Tongue (tissue), 2 donors: ENCODE data around the gene DLEU7. TPM values are rescaled to one million over a fixed set of nuclear protein-coding genes. Genes with fewer than 3 reads are reported as not detected.

Source experiments
- DNase-seq: peaks from one replicate; pipeline ENCODE4 v3.0.0-alpha.2; 2015
- total RNA-seq: library from RNA; depleted of rRNA; stranded (reverse); fragments of >200 nt; gene quantifications from one replicate; pipeline ENCODE4 v1.2.3, GENCODE V29; 2014

Gene DLEU7
- not detected for total RNA-seq

- DNase-seq: no peak
These were observed at the start of gene DLEU7 for GRCh38 chr13:50843257-50844083. Gene DLEU7, minus strand, starts transcription at chr13:50843692. Its CDS starts 46 bp downstream, at chr13:50843646.

- DNase-seq: no peak
These were observed 48.9 kb upstream of the DLEU7 start for GRCh38 chr13:50892210-50892944.

GRCh38 chr13:50891206-50891605, 47.7 kb upstream of the DLEU7 start:
- no peak for DNase-seq

GRCh38 chr13:50889317-50889716, 45.8 kb upstream of the DLEU7 start:
- DNase-seq: no peak

- no peak for DNase-seq
These were observed 44.9 kb upstream of the DLEU7 start for GRCh38 chr13:50888362-50888761.

GRCh38 chr13:50887151-50887550, 43.7 kb upstream of the DLEU7 start:
- DNase-seq: no peak

GRCh38 chr13:50884265-50884664, 40.8 kb upstream of the DLEU7 start:
- no peak for DNase-seq

- no peak for DNase-seq
These were observed 40.2 kb upstream of the DLEU7 start for GRCh38 chr13:50883728-50884127.

- no peak for DNase-seq
These were observed 39.4 kb upstream of the DLEU7 start for GRCh38 chr13:50882816-50883435.

- DNase-seq: no peak
These were observed 30.5 kb upstream of the DLEU7 start for GRCh38 chr13:50873991-50874390.

- peak; percentile 1 for DNase-seq
These were observed 30.0 kb upstream of the DLEU7 start for GRCh38 chr13:50873467-50873866.

GRCh38 chr13:50871405-50871804, 27.9 kb upstream of the DLEU7 start:
- no peak for DNase-seq

GRCh38 chr13:50867637-50867945, 24.1 kb upstream of the DLEU7 start:
- DNase-seq: no peak

- no peak for DNase-seq
These were observed 23.5 kb upstream of the DLEU7 start for GRCh38 chr13:50866817-50867636.

GRCh38 chr13:50864492-50864891, 21.0 kb upstream of the DLEU7 start:
- DNase-seq: no peak

GRCh38 chr13:50855681-50856080, 12.2 kb upstream of the DLEU7 start:
- DNase-seq: peak; percentile 48

- DNase-seq: no peak
These were observed 7.0 kb upstream of the DLEU7 start for GRCh38 chr13:50850445-50850844.

GRCh38 chr13:50847501-50847900, 4.0 kb upstream of the DLEU7 start:
- no peak for DNase-seq

GRCh38 chr13:50846861-50847475, 3.5 kb upstream of the DLEU7 start:
- DNase-seq: no peak

- DNase-seq: no peak
These were observed 1.7 kb upstream of the DLEU7 start for GRCh38 chr13:50845211-50845610.

GRCh38 chr13:50844084-50844875, 788 bp upstream of the DLEU7 start:
- DNase-seq: no peak
